ENCODE data around the gene IMMP2L.

Gene IMMP2L

GRCh38 chr7:111056371-111056770 is 505.9 kb downstream of the IMMP2L start:
- DNase-seq = no peak

DNA sequence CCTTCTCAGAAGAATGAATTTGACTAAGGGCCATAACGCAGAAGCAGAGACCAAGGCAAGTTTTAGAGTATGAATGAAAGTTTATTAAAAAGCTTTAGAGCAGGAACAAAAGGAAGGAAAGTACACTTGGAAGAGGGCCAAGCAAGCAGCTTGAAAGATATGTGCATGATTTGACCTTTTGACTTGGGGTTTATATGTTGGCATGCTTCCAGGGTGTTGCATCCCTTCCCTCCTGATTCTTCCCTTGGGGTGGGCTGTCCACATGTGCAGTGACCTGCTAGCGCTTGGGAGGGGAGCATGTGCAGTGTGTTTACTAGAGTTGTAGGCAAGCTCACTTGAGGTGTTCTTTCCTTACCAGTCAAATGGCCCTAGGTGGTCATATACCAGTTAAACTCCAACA is 509.3 kb downstream of the IMMP2L start:
- DNase-seq = no peak

DNA sequence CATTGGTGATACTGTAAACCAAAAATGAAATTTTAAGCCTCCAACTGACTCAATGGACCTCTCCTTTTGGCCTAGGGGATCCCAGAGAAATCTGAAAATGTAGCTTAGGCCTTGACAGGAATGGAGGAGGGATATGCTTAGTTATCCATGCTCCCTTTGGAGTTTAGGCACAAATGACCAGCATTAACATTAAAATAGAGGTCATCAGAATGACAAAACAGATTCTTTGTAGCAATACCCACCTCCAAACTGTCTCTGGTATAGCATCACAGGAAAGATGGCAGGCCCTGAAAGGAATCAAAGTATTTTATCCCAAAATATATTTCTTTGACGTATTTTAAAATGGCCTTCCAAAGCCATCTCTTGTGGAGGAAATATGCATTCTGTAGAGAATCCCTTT is 510.5 kb downstream of the IMMP2L start:
- no peak for DNase-seq

- DNase-seq = no peak
Observed at GRCh38 chr7:111050875-111051416, 511.3 kb downstream of the IMMP2L start.

- no peak for DNase-seq
Observed at GRCh38 chr7:111049971-111050680, 512.2 kb downstream of the IMMP2L start.

- no peak for DNase-seq
Observed at GRCh38 chr7:111047595-111047994, 514.7 kb downstream of the IMMP2L start.

- DNase-seq = no peak
Observed at GRCh38 chr7:111045449-111045848, 516.8 kb downstream of the IMMP2L start.

- no peak for DNase-seq
Observed at GRCh38 chr7:111043561-111043960, 518.7 kb downstream of the IMMP2L start.

DNA sequence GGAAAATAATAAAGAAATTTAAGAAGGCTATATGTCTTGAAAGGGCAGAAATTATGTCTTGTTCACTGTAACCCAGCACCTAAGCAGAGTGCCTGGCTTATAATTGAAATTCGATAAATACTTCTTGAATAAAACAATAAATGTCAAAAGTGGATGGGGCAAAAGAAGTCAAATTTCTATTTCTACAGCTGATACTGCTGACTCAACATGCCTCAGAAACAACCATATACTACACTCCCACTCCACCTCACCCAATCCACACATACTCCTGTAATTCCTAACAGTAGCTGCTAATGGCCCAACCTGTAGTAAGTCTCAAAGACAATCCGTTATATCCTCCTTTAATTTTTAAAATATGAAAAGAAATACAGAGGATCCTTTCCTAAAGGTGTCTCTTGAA is 519.5 kb downstream of the IMMP2L start:
- no peak for DNase-seq

DNA sequence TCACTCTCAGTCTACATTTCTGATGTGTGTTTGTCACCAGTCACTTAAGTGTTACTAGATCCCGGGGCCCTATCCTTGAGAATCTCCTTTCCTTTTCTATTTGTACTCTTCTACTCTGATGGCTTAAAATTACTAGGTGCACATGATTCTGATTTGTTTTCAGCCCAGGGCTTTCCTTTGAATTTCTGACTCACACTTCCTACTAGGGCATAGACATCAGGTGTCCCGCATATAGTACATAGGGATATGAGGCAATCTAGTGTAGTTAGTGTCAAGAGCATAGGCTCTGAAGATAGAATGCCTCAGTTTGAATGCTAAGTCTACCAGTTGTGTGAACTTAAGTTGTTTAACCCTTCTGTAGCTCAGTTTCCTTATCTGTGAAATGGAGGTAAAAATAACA is 520.7 kb downstream of the IMMP2L start:
- DNase-seq = peak; percentile 21

GRCh38 chr7:111038185-111038584 is 524.1 kb downstream of the IMMP2L start:
- no peak for DNase-seq

DNA sequence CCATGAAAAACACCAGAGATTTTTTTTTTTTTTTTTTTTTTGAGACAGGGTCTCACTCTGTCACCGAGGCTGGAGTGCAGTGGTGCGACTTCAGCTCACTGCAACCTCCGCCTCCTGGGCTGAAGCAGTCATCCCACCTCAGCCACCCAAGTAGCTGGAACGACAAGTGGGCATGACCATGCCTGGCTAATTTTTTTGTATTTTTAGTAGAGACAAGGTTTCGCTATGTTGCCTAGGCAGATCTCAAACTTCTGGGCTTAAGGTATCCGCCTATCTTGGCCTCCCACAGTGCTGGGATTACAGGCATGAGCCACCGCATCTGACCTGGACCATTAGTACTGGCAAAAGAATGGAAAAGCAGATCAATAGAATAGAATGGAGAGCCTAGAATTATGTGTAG is 530.4 kb downstream of the IMMP2L start:
- DNase-seq = no peak

DNA sequence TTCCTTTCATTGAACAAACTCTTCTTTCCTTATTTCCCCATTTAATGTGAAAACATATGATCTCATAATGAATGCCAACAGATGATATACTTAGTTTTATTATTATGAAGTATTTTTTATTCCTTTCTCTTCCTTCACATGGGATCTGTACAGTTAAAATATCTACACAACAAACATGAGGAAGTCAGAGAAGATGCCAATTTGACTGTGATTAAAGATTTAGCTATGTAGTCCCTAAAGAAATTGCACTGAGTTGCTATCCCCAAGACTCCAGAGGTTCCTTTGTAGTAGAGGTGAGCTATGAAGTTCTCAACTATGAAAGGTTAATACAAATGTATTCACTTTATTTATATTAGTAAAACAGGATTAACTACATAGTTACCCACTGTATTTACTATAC is 532.0 kb downstream of the IMMP2L start:
- no peak for DNase-seq

DNA sequence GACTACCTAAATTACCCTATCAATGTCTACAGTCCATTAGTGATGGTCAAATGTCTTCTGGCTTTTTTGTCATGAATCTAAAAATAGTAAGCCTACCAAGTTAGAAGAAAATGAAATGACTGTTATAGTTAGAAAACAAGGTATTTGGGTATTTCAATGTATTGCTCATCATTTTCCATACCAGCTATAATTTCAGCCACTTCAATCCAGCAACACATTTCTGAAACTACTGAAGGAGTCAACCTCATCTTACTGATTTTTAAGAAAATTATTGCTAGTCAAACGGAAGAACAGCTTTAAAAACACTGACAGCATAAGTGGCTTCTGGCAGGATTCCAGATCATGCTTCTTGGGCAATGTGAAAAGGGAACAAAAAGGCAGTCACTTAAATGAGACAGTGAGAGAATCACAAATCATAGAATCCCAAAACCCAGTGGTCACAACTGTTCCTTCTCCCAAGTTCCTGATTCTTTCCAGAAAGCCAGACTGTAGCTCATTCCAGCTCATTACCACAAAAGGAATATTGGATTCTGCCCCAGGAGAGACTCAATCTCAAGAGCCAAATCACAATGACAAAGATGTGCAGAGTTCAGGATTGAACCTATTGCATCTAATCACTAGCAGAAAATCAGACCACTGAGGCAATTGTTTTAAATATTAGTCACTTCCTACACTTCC is 532.6 kb downstream of the IMMP2L start:
- peak; percentile 68 for DNase-seq

DNA sequence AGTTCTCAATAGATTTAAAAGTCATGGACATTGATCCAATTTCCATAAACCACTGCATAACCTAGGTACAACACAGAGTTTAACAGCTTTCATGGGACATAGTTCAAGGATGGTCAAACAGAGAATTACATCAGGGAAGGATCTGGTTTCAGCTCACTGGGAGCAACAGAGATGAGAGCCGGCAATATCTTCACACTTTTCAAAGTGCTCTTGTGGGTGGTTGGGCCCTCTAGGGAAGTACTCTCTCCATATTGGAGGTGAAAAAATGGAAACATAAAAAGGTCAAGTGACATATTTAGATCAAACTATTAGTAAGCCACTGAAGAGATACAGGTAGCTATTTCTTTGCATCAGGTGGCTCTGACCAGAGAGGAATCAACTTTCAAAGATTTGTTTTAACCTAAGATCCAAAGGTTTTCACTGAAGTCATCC is 533.1 kb downstream of the IMMP2L start:
- DNase-seq = no peak

GRCh38 chr7:111027396-111027795 is 534.9 kb downstream of the IMMP2L start:
- DNase-seq = peak; percentile 80

- DNase-seq = no peak
Observed at GRCh38 chr7:111026806-111027205, 535.5 kb downstream of the IMMP2L start.

GRCh38 chr7:111026343-111026742 is 535.9 kb downstream of the IMMP2L start:
- no peak for DNase-seq

- DNase-seq = peak; percentile 89
Observed at GRCh38 chr7:111025006-111025405, 537.3 kb downstream of the IMMP2L start.

GRCh38 chr7:111018960-111019736 is 543.1 kb downstream of the IMMP2L start:
- DNase-seq = no peak

- DNase-seq = no peak
Observed at GRCh38 chr7:111018447-111018846, 543.8 kb downstream of the IMMP2L start.

DNA sequence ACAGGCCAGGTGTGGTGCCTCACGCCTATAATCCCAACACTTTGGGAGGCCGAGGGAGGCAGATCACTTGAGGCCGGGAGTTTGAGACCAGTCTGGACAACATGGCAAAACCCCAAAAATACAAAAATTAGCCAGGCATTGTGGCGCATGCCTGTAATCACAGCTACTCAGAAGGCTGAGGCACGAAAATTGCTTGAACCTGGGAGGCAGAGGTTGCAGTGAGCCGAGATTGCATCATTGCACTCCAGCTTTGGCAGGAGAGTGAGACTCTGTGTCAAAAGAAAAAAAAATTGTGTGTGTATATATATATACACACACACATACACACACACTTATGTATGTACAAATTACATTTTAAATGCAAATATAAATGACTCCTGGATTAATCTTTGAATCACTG is 548.2 kb downstream of the IMMP2L start:
- no peak for DNase-seq

All from activated CD4-positive, alpha-beta T cell treated with anti-CD3 and anti-CD28 coated beads, Interleukin-2, amount 50 U/mL, for 16 hours (primary cell).